ENCODE data around the gene FGF18.

Gene FGF18

DNA sequence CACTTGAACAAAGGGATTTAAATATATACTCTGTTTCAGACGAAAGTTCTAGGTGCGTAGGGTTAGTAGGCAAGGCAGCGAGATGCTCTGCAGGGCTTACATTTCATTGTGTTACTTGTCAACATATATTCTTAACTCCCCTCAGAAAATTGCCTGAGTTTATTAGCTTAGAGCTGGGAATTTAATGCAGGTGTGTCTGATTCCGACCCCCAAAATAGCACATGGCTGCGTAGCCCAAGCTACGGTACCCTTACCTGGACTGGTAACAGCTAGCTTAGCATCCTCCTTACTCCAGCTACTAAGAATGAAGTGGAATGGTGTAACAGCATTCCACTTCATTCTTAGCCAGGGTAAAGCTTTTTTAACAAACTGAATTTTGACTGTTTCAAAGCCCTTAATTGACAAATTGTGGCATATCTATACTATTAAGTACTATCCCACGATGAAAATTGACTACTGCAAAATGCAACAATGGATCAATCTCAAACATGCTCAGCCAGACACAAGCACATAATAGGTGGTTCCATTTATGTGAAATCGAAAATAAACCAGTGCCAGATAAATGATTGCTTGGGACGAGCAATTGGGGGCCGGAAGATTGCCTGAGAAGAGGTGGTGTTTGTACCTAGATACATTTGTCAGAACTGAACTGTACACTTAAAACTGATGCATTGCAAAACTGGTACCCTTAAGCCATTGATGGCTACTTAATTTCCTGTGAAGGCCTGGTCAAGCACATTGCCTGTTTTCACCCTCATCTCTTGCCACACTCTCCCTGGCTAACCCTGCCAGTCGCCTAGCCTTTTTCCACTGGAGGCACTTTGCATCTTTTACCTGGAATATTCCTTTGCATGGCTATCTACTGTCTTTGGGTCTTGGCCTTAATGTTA is 3.0 kb upstream of the FGF18 start:
- H3K36me3 ChIP-seq (ENCODE audit: insufficient read depth, low read length): peaks cover 21% of the 10 kb centered on the region
- H2AFZ ChIP-seq (ENCODE audit: low read length): no peak overlapping the region
- H3K4me2 ChIP-seq (ENCODE audit: low read length): no peak overlapping the region
- H3K79me2 ChIP-seq (ENCODE audit: insufficient read depth, low read length): no peaks in the 10 kb centered on the region
- H3K4me1 ChIP-seq (ENCODE audit: insufficient read depth, low read length, severe bottlenecking): peaks cover 9% of the 10 kb centered on the region
- no peaks in the 10 kb centered on the region for H3K27me3 ChIP-seq (ENCODE audit: insufficient read depth, low read length)
- no peak overlapping the region for H3K4me3 ChIP-seq (ENCODE audit: low read depth, low read length, poor library complexity, severe bottlenecking)
- no peaks in the 10 kb centered on the region for H3K9me2 ChIP-seq (ENCODE audit: low read depth, low read length)
- H3K27ac ChIP-seq (ENCODE audit: low read depth, low read length, poor library complexity, severe bottlenecking): no peak overlapping the region
- H3K9me3 ChIP-seq (ENCODE audit: low read length): no peaks in the 10 kb centered on the region
- 0 out of 2 replicates have a peak, but pooled peaks cover 3% of the 10 kb centered on the region for H3F3A ChIP-seq (ENCODE audit: insufficient read depth, low read length)
- H3K9ac ChIP-seq (ENCODE audit: low read length): no peak overlapping the region
- 0 out of 2 replicates have a peak, but pooled peaks cover 2% of the 10 kb centered on the region for H4K20me1 ChIP-seq (ENCODE audit: insufficient read depth, low read length)
- TF ChIP-seq EZH2 (IDR thresholded peaks at IDR 0.05; ENCODE audit: borderline replicate concordance, low read length): no peak
- TF ChIP-seq, protein P1, sequence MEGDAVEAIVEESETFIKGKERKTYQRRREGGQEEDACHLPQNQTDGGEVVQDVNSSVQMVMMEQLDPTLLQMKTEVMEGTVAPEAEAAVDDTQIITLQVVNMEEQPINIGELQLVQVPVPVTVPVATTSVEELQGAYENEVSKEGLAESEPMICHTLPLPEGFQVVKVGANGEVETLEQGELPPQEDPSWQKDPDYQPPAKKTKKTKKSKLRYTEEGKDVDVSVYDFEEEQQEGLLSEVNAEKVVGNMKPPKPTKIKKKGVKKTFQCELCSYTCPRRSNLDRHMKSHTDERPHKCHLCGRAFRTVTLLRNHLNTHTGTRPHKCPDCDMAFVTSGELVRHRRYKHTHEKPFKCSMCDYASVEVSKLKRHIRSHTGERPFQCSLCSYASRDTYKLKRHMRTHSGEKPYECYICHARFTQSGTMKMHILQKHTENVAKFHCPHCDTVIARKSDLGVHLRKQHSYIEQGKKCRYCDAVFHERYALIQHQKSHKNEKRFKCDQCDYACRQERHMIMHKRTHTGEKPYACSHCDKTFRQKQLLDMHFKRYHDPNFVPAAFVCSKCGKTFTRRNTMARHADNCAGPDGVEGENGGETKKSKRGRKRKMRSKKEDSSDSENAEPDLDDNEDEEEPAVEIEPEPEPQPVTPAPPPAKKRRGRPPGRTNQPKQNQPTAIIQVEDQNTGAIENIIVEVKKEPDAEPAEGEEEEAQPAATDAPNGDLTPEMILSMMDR (IDR thresholded peaks at IDR 0.05; ENCODE audit: low read length): no peak

DNA sequence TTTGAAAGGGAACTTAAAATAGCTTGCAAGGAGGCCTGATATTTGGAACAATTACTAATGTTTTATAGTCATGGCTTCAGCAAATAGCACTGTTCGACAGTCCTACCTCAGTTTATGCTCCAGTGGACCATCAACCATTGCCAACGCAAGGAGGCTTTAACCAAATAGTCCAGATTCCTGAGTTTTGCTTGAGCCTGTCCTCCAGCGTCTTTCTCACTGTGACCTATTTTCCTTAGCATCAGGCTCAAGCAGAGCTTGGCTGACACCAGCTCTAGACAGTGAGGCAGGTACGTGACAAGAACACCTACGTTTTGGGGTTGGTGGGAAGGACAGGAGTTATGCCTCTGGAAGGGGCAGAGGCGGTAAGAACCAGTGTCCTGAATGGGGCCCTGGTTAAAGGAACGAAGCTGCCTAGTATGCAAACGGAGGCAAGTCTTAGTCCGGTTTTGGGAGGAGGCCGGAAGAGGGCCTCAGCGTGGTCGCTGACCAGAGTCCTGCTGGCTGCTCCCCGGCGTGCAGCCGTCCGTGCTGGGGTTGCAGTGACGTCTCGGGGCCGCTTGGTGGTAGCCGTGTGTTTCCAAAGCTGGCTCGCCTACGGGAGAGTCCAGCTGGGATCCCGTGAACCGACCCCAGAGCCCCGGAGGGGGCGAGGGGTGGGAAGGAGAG is 998 bp upstream of the FGF18 start:
- Histone ChIP-seq H3K9ac (ENCODE audit: low read length) (peak overlapping the region; percentile 27; the same call in 1 of the 2 replicates), H3K9me3 (ENCODE audit: low read length) (no peaks in the 10 kb centered on the region), H3K27ac (ENCODE audit: low read depth, low read length, poor library complexity, severe bottlenecking) (no peak overlapping the region)

DNA sequence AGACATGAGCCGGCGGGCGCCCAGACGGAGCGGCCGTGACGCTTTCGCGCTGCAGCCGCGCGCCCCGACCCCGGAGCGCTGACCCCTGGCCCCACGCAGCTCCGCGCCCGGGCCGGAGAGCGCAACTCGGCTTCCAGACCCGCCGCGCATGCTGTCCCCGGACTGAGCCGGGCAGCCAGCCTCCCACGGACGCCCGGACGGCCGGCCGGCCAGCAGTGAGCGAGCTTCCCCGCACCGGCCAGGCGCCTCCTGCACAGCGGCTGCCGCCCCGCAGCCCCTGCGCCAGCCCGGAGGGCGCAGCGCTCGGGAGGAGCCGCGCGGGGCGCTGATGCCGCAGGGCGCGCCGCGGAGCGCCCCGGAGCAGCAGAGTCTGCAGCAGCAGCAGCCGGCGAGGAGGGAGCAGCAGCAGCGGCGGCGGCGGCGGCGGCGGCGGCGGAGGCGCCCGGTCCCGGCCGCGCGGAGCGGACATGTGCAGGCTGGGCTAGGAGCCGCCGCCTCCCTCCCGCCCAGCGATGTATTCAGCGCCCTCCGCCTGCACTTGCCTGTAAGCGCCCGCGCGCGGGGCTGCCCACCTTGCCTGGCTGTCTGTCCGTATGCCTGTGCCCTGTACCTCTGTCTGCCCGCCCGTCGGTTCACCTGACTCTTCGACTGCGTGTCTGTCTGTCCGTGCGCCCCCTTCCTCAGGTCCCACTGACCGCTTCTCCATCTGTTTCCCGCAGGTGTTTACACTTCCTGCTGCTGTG is 412 bp downstream of the FGF18 start:
- peaks cover 9% of the 10 kb centered on the region for H3K4me1 ChIP-seq (ENCODE audit: insufficient read depth, low read length, severe bottlenecking)
- no peak overlapping the region for H3K27ac ChIP-seq (ENCODE audit: low read depth, low read length, poor library complexity, severe bottlenecking)
- no peak overlapping the region for H3K9ac ChIP-seq (ENCODE audit: low read length)
- H3K9me3 ChIP-seq (ENCODE audit: low read length): no peaks in the 10 kb centered on the region
- TF ChIP-seq, protein P1 (IDR thresholded peaks at IDR 0.05; ENCODE audit: low read length): no peak
- TF ChIP-seq EZH2 (IDR thresholded peaks at IDR 0.05; ENCODE audit: borderline replicate concordance, low read length): no peak
- H3K36me3 ChIP-seq (ENCODE audit: insufficient read depth, low read length): no peaks in the 10 kb centered on the region
- H2AFZ ChIP-seq (ENCODE audit: low read length): no peak overlapping the region
- peak overlapping the region; percentile 60 for H3K4me3 ChIP-seq (ENCODE audit: low read depth, low read length, poor library complexity, severe bottlenecking)
- 0 out of 2 replicates have a peak, but pooled peaks cover 3% of the 10 kb centered on the region for H3F3A ChIP-seq (ENCODE audit: insufficient read depth, low read length)
- no peaks in the 10 kb centered on the region for H4K20me1 ChIP-seq (ENCODE audit: insufficient read depth, low read length)
- no peaks in the 10 kb centered on the region for H3K79me2 ChIP-seq (ENCODE audit: insufficient read depth, low read length)
- peak overlapping the region; percentile 95 for H3K4me2 ChIP-seq (ENCODE audit: low read length)
- no peaks in the 10 kb centered on the region for H3K9me2 ChIP-seq (ENCODE audit: low read depth, low read length)
- no peaks in the 10 kb centered on the region for H3K27me3 ChIP-seq (ENCODE audit: insufficient read depth, low read length)

More for the DNA sequence above, 998 bp upstream of the FGF18 start:
- no peaks in the 10 kb centered on the region for H3K79me2 ChIP-seq (ENCODE audit: insufficient read depth, low read length)
- no peak for TF ChIP-seq EZH2 (IDR thresholded peaks at IDR 0.05; ENCODE audit: borderline replicate concordance, low read length)
- TF ChIP-seq, protein P1 (IDR thresholded peaks at IDR 0.05; ENCODE audit: low read length): peak; percentile 87
- H3K4me3 ChIP-seq (ENCODE audit: low read depth, low read length, poor library complexity, severe bottlenecking): peak overlapping the region; percentile 60
- 0 out of 2 replicates have a peak, but pooled peaks cover 3% of the 10 kb centered on the region for H3F3A ChIP-seq (ENCODE audit: insufficient read depth, low read length)
- peaks cover 2% of the 10 kb centered on the region; the same call in 1 of the 2 replicates for H3K36me3 ChIP-seq (ENCODE audit: insufficient read depth, low read length)
- peaks cover 9% of the 10 kb centered on the region for H3K4me1 ChIP-seq (ENCODE audit: insufficient read depth, low read length, severe bottlenecking)
- no peak overlapping the region for H2AFZ ChIP-seq (ENCODE audit: low read length)
- peak overlapping the region; percentile 95 for H3K4me2 ChIP-seq (ENCODE audit: low read length)
- no peaks in the 10 kb centered on the region for H3K27me3 ChIP-seq (ENCODE audit: insufficient read depth, low read length)
- H4K20me1 ChIP-seq (ENCODE audit: insufficient read depth, low read length): no peaks in the 10 kb centered on the region
- H3K9me2 ChIP-seq (ENCODE audit: low read depth, low read length): no peaks in the 10 kb centered on the region

Data from OCI-LY1 (cell line).